Inferior parietal cortex (tissue), 1 donor: ENCODE results near the gene ASB10.

Source experiments
- DNase-seq: peaks from one replicate; pipeline ENCODE4 v3.0.0-alpha.2; 2016; ENCODE audit errors: extremely low spot score

Gene ASB10

DNA sequence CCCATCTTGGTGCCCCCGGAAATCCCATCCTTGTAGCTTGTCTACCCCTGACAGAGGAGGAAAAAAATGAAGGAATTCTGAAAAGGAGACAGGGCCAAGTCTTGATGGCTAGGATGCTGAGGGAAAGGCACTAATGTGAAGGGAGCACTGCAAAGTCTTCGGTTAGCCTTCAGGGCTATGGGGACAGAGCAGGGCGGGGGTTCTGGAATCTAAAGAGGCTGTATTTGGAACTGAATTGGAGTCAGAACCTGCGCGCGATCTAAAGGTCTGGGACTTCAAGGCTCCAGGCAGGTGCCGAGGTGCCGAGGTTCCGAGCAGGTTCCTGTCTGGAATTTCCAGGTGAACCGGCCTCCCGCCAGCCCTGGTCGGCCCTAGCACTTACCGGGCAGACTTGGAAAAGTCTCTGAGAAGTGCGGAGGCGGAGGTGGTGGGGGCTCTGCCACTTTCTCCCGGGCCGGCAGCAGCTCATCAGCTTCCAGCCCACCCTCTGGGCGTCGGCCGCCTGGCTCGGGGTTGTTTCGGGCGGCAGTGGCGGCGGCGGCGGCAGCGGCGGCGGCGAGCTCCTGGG, 20.3 kb downstream of the ASB10 start:
- DNase-seq: no peak

DNA sequence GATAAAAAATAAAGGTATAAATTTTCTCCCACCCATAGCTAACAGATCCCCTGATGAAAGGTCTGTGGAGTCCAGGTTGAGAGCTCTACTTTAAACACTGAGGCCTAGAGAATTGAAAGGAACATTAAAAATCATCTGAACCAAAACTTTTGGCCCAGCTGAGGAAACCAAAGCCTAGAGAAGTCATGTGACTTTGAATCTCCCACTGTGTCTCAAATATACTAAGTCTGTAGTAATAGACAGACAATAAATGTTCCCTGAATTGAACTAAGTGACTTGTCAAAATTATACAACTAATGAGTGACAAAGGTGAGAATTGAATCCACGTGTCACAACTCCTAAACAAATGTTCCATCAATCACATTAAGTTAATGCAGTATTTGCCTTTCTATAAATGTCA, 25.3 kb downstream of the ASB10 start:
- no peak for DNase-seq

DNA sequence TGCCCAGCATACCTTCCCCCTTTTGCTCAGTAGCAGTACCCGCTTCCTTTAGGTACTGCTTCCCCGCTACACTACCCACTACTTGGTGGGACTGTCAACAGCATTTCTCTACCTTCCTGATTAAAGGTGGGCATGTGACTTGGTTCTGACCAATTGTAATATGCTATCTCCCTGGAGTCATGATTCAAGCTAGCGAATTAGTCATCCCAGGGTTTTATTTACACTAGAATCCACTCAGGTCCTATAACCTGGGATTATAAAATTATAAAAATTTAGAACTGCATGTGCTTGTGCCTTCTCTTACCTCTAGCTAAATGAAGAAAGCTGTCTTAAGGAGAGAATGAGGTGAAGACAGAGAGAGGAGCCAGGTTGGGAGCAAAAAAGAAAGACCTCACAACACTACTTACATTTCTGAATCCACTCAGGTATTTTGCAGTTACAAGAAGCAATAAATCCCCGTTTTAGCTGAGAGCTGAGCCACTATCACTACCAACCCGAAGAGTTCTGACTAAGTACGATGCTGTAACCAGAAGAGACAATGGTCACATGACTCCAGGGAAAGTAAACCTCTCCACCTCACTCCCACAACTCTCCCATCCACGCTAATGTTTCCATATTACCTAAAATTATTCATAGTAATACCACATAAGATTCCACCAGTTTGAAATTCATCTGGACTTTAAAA, 29.3 kb downstream of the ASB10 start:
- DNase-seq: no peak

DNA sequence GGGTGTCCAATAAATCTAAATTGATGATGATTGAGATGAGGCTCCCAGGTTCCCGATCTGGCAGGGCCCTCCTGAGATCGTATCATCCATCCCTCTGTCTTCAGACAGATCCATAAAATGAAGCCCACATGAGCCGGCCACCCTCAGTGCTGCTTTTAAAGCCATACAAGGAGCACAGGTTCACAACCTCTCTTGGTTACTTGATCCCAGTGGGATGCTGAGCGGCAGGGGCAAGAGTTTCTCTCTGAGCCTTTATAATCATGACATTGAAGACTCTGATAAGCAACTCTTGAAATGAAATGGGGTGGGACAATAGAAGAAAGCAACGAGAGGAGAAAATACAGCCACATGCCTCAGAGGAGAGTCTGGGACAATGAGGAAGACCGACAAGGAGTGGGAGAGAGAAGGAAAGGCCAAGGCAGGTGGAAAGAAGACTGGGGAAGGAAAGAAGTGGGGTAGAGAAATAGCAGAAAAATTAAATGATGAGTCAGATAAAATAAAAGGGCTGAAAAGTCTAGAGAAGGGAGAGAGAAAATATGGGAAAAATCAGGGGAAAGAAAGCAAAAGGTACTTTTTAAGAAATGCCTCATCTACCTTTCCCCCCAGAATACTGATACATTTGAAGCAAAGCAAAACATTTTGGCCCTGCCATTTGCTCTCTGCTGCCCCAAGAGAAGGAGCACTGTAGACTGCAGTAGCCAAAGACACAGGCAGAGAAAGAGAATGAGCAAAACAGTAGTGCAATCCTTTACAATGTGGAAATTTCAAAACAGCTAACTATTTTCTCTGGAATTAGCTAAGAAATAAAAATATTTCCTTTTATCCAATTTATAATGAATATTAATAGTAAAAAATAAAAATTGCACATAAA, 34.2 kb downstream of the ASB10 start:
- no peak for DNase-seq

DNA sequence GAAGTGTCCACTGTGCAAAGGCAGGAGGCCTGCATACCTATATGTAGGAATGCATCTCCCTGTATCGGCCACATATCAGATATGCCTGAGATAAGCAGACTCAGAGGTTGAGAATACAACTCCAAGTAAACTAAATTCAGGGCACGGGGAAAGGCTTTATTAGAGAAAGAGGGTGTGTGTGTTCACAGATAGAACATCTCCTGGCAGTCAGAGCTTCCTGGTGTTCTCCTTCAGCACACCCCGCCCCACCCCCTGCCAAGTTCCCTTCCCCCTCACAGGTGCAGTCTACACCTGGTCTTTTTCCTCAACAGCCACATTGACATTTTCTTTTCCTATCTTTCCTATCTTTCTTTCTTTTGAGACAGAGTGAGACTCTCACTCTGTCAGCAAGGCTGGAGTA, 36.7 kb downstream of the ASB10 start:
- no peak for DNase-seq

DNA sequence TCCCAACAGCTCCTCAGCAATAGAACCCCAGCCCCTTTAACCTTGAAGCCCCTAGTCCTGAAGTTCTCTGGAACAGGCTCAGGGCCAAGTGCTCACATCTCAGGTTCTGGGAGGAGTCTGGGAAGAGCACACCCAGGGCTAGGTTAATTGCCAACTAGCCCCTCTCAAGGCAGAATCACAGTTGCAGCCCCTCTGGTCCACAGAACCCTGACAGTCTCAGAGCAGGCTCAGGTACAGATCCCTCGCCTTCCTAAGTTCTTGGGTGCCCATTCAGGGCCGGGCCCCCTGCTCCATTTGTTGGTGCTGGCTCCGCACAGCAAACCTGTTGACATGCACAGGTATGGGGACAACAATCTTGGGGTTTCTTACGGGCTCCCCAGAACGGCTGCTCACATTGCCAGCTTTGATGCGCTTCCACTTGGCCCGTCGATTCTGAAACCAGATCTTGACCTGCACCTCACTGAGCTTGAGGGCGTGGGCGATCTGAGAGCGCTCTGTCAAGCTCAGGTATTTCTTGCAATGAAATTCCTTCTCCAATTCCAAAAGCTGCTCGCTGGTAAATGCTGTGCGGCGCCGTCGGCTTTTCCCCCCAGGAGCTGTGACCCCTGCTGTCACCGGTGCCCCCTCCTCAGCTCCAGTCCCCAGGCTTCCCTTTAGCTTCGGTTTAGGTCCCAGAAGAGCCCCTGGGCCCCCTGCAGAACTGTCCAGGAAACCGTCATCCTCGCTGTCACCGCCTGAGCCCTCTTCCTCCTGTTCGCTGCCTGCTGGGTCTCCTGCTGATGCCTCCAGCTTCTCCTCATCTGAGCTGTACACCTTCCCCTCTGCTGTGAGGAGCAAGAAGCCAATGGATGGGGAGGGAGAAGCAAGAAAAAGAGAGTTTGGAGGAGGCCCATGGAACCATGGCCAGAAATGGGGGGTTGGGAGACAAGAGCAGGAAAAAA, 38.5 kb downstream of the ASB10 start:
- DNase-seq: no peak

DNA sequence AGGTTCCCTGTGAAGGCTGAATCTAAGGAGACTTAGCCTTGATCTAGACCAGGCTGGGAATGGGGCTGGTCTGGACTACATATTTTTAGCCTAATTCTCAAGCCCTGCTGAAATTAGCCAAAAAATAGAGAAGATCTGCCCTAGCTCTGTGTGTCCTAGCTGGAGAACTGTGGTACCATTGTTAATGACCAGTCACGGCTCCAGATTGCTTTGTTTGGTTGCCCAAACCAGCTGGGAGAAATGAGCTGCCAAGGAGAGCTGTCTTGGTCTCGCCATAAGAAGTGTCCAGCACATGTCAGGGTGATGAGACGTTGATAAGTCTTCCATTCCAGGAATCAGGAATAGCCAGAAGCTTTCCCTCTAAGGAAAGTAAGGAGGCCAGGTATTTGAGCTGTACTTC, 40.3 kb downstream of the ASB10 start:
- DNase-seq: peak; percentile 65

DNA sequence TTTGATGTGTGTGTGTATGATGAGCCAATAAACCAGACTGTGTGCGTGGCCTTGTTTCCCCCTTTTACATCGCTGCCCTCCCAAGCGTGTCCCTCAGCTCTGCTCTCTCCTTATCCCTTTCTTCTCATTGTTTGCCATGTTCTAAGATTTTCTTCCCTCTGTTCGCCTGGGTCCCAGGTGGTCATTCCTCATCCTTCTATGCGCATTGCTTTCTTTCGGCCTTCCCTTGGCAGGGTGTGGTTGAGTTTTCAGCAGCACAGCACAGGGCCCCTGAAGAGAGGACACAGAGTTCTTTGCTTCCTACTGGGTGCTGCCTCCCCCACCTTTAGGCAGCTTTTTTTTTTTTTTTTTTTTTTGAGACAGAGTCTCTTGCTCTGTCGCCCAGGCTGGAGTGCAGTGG, 42.7 kb downstream of the ASB10 start:
- no peak for DNase-seq

DNA sequence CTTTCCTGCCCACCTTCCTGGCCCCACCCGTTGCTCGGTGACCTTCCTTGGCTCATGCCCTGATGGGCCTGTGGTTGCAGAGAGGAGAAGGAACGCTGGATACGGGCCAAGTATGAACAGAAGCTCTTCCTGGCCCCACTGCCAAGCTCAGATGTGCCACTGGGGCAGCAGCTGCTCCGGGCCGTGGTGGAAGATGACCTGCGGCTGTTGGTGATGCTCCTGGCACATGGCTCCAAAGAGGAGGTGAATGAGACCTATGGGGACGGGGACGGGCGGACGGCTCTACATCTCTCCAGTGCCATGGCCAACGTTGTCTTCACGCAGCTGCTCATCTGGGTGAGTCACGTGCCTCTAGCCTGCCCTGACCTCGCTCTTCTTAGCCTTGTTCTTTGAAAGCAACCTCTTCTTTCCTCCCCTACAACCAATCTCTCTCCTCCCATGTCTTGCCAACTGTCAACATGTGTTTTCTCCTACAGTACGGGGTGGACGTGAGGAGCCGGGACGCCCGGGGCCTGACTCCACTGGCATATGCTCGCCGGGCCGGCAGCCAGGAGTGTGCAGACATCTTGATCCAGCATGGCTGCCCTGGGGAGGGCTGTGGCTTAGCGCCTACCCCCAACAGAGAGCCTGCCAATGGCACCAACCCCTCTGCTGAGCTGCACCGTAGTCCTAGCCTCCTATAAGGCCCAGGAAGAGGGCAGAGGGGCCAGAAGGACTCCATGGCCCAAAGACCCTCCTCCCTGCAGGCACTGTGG, 43.6 kb downstream of the ASB10 start:
- no peak for DNase-seq

DNA sequence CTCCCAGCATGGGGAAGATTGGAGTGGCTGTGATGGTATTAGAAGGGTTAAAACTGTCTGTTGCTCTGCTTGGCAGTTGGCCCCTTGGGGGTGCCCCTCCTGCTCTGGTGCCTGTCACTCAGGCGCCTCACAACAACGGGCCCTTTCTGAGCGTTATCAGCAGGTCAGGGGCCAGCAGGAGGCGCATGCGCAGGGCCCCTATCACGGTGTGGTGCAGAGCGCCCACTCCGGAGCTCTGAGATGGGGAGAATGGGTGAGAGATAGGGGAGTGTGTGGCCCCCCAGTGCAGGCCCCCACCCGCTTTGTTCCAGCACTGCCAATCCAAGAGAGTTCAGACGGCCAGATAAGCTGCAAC, 44.4 kb downstream of the ASB10 start:
- peak; percentile 69 for DNase-seq

DNA sequence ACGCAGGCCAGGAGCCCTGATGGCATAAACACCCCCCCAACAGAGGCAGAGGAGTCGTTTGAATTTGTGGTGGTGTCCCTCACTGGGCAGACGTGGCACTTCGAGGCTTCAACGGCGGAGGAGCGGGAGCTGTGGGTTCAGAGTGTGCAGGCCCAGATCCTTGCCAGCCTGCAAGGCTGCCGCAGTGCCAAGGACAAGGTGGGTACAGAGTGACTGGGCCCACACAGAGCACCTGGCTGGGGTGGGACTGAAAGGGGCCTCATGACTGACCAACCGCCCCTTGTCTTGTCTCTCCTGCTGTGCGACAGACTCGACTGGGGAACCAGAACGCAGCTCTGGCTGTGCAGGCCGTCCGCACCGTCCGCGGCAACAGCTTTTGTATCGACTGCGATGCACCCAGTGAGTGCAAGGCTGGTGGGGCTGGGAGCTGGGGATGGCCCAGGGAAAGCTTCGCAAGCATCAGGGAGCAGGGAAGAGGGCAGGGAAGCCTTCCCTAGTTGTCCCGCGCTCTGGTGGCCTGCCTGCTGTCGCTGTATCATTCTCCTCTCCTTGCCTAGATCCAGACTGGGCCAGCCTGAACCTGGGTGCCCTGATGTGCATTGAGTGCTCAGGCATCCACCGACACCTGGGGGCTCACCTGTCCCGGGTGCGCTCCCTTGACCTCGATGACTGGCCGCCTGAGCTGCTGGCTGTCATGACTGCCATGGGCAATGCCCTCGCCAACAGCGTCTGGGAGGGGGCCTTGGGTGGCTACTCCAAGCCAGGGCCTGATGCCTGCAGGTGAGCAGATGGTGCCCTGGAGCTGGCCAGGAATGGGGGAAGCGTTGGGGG, 45.0 kb downstream of the ASB10 start:
- DNase-seq: no peak

DNA sequence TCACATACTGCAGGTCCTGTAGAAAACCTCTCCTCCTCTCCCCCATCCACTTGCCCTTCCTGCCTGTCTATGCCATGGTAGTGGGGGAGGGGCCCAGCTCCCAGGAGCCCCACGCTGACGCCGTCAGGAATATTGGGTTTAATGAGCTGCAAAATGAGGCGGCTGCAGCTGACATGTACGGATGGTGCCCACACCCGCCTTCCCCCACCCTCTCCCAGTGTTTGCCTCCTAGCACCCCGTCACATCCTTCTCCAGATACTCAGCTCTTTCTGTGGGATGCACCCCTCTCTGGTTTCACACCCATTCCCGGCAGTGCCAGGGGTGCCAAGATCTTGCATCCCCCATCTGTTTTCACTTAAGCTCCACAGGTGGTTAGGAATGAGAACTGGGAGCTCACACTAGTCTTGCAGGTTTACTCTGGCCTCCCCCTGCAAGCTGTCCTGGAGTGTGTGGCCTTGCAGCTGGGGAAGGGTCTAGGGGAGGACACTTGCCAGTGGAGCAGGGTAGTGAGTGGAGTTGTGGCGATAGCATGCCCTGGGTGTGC, 45.7 kb downstream of the ASB10 start:
- DNase-seq: no peak

DNA sequence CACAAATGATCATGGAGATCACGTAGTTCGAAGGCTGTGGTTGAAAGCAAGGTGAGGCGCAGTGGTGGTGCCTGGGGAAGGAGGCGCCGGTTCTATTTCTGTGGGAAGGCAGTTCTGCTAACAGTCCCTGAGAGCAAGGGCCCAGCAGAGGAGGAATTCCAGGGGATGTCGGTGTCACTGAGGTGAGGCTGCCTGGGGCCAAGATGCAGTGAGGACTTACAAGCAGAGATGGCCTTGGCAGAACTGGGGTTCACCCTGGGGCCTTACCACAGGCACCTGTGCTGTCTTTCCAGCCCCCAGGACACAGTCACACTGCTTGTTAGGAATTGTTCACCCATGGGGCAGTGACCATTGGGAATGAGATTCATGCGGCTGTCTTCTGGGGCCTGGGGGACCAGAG, 46.2 kb downstream of the ASB10 start:
- DNase-seq: no peak

DNA sequence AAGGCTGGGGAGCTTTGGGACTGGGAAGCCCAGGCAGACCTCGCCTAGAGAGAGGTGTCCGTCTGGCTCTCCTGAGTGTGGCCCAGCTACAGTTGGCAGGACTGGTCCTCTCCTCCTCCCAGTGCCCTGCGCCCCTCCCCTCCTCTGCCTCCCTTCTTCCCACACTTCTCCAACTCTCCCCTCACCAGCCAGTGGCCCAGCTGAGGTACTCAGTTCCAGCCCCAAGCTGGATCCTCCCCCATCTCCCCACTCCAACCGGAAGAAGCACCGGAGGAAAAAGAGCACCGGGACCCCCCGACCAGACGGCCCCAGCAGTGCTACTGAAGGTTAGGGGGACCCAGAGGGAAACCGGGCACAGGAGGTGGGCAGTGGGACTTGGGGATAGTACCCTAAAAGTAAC, 47.3 kb downstream of the ASB10 start:
- DNase-seq: no peak

DNA sequence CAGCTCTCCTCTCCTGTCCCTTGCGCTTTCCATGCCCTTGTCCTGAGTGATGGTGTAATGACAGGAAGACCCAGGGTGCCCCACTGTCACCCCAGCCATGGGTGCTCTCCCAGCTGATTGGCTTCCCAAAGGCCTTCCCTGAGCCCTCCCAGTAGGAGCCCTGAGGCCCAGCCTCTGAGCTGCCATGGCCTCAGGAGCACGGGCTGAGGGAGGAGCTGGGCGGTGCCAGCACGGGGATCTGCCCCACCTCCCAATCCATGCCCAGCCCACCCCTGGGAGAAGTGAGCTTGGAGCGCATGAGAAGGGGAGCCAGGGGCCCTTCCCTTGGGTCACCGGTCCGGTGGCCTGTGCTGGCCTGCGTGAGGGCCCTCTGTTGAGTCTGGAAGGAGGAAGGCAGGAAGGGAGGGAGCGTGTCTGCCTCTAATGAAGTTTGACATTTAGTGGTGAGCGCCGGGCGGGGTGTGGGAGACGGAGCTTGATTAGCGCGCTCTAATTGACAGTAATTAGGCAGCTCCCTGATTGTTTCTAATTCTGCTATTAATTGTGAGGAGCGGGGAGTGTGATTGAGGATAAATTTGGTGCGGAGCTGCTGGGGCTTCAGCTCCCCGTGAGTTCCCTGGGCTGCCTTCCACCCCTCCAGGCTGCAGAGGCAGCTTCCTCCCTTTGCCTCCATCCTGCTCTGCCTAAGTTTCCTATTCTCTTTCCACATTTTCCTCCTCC, 47.8 kb downstream of the ASB10 start:
- no peak for DNase-seq

DNA sequence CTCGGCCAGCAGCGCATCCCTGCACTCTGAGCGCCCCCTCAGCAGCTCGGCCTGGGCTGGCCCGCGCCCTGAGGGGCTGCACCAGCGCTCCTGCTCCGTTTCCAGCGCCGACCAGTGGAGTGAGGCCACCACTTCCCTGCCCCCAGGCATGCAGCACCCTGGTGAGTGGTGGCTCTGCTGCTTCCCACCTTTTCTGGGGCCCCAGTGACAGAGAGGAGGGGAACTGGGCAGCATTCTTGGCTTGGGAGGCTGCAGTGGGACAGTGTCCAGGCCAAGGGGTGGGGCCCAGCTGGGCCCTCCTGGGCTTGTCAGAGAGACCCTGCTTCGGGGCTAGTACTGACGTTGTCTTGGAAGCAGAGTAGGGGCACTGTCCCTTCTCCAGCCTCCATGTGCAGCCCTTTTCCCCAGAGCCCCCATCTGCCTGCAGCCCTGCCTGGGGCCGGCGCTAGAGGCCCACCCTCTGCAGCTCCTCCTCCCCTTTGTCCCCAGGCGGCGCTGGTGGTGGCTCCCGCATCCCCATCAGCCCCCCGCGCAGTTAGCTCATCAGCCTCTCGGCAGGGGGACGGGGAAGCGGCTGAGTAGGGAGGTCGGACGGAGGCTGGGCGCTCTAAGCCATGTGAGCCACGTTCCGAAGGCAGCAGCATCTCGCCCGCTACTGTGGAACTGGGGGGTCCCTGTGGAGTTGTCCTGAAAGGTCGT, 48.7 kb downstream of the ASB10 start:
- DNase-seq: no peak

DNA sequence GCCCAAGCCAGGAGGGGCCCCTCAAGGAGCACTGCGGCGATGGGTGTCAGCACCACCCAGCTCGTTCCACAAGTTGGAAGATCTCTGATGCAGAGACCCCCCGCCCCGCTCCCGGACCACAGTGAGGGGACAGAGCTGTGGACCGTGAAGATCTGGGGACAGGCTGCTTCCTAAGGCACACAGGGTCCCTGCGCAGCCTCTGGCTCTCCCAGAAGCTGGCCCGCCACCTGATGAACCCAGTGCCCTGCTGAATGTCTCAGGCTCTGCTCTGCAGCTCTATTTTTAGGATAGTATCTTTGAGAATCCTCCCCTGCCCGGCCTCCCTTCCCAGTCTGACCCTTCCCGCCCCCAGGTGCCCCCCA, 49.3 kb downstream of the ASB10 start:
- DNase-seq: no peak

DNA sequence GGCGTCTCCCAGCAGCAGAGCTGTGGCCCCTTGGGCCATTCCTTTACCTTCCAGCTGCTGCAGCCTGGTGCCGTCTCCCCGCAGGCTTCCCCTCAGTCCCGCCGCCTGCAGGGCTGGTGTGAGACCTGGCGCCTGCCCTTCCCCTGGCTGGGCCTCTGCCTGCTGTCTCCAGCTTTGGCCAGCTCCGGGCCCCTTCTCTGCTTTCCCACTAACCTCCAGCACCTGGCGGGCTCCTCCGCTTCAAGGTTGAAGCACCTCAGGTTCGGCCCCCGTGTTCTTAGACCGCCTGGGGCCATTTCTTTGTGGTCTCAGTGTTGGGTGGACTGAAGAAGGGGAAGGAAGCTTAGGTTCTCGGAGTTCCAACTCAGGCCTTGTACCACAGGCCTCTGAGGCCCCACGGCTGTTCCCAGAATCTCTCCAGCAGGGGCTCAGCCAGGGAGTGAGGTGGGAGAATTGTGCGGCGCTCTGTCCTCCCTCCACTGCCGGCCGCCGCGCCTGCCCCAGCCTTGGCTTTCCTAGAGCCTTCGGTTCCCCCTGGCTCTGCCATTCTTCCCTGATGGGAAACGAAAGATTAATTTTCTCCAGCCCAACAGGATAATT, 49.9 kb downstream of the ASB10 start:
- DNase-seq: no peak
